ENCODE measurements around the gene CDCA7L. TPM values are rescaled to one million over a fixed set of nuclear protein-coding genes. Genes with fewer than 3 reads are reported as not detected.

CDCA7L gene
- total RNA-seq, 1 donor, result 30.0 TPM

GRCh38 chr7:21946222-21946709 lies 567 bp upstream of the CDCA7L start:
- TF ChIP-seq CTCF (IDR thresholded peaks at IDR 0.05; ENCODE audit: extremely low read depth, low read depth, low read length), result no peak
- Histone ChIP-seq H3K27me3 (ENCODE audit: insufficient read depth, low read length) (no peaks in the 10 kb centered on the region), H2AFZ (ENCODE audit: low read length) (peak overlapping the region; percentile 96), H3K4me1 (ENCODE audit: insufficient read depth, low read length) (peaks cover 17% of the 10 kb centered on the region), H3K9me3 (ENCODE audit: low read depth, low read length) (no peaks in the 10 kb centered on the region), H3K4me3 (ENCODE audit: insufficient read depth, low read length) (peak overlapping the region; percentile 84), H3K36me3 (ENCODE audit: insufficient read depth, low read length) (no peaks in the 10 kb centered on the region), H3K4me2 (ENCODE audit: insufficient read depth, low read length) (peak overlapping the region; percentile 95), H3K79me2 (ENCODE audit: insufficient read depth, low read length) (peaks cover 18% of the 10 kb centered on the region), H4K20me1 (ENCODE audit: insufficient read depth, low read length) (no peaks in the 10 kb centered on the region), H3K27ac (ENCODE audit: low read depth, low read length) (peak overlapping the region; percentile 75)
- no peak for DNase-seq (ENCODE audit: insufficient read length, low spot score, missing footprints)

- H3K27me3 ChIP-seq (ENCODE audit: insufficient read depth, low read length), result no peaks in the 10 kb centered on the region
- peak; percentile 74 for DNase-seq (ENCODE audit: insufficient read length, low spot score, missing footprints)
- H2AFZ ChIP-seq (ENCODE audit: low read length), result peak overlapping the region; percentile 96
- peak overlapping the region; percentile 95 for H3K4me2 ChIP-seq (ENCODE audit: insufficient read depth, low read length)
- peak overlapping the region; percentile 84 for H3K4me3 ChIP-seq (ENCODE audit: insufficient read depth, low read length)
- peak overlapping the region; percentile 71 for H3K27ac ChIP-seq (ENCODE audit: low read depth, low read length)
- no peaks in the 10 kb centered on the region for H4K20me1 ChIP-seq (ENCODE audit: insufficient read depth, low read length)
- no peak for TF ChIP-seq CTCF (IDR thresholded peaks at IDR 0.05; ENCODE audit: extremely low read depth, low read depth, low read length)
- H3K36me3 ChIP-seq (ENCODE audit: insufficient read depth, low read length), result no peaks in the 10 kb centered on the region
- H3K4me1 ChIP-seq (ENCODE audit: insufficient read depth, low read length), result peaks cover 18% of the 10 kb centered on the region
- no peaks in the 10 kb centered on the region for H3K9me3 ChIP-seq (ENCODE audit: low read depth, low read length)
- H3K79me2 ChIP-seq (ENCODE audit: insufficient read depth, low read length), result peaks cover 30% of the 10 kb centered on the region
Measured at GRCh38 chr7:21944616-21945453, 864 bp downstream of the CDCA7L start.

- DNase-seq (ENCODE audit: insufficient read length, low spot score, missing footprints), result no peak
- H3K36me3 ChIP-seq (ENCODE audit: insufficient read depth, low read length), result no peaks in the 10 kb centered on the region
- no peak for TF ChIP-seq CTCF (IDR thresholded peaks at IDR 0.05; ENCODE audit: extremely low read depth, low read depth, low read length)
- peak overlapping the region; percentile 95 for H3K4me2 ChIP-seq (ENCODE audit: insufficient read depth, low read length)
- H3K27me3 ChIP-seq (ENCODE audit: insufficient read depth, low read length), result no peaks in the 10 kb centered on the region
- H3K4me3 ChIP-seq (ENCODE audit: insufficient read depth, low read length), result no peak overlapping the region
- peaks cover 27% of the 10 kb centered on the region for H3K4me1 ChIP-seq (ENCODE audit: insufficient read depth, low read length)
- no peak overlapping the region for H2AFZ ChIP-seq (ENCODE audit: low read length)
- no peaks in the 10 kb centered on the region for H3K9me3 ChIP-seq (ENCODE audit: low read depth, low read length)
- H4K20me1 ChIP-seq (ENCODE audit: insufficient read depth, low read length), result no peaks in the 10 kb centered on the region
- H3K79me2 ChIP-seq (ENCODE audit: insufficient read depth, low read length), result peaks cover 43% of the 10 kb centered on the region
- no peak overlapping the region for H3K27ac ChIP-seq (ENCODE audit: low read depth, low read length)
Measured at GRCh38 chr7:21943436-21943835, 2.3 kb downstream of the CDCA7L start.

- no peaks in the 10 kb centered on the region for H3K9me3 ChIP-seq (ENCODE audit: low read depth, low read length)
- H3K27me3 ChIP-seq (ENCODE audit: insufficient read depth, low read length), result no peaks in the 10 kb centered on the region
- no peak overlapping the region for H3K27ac ChIP-seq (ENCODE audit: low read depth, low read length)
- H3K4me2 ChIP-seq (ENCODE audit: insufficient read depth, low read length), result no peak overlapping the region
- TF ChIP-seq CTCF (IDR thresholded peaks at IDR 0.05; ENCODE audit: extremely low read depth, low read depth, low read length), result no peak
- peaks cover 27% of the 10 kb centered on the region for H3K4me1 ChIP-seq (ENCODE audit: insufficient read depth, low read length)
- no peaks in the 10 kb centered on the region for H4K20me1 ChIP-seq (ENCODE audit: insufficient read depth, low read length)
- peak; percentile 55 for DNase-seq (ENCODE audit: insufficient read length, low spot score, missing footprints)
- no peaks in the 10 kb centered on the region for H3K36me3 ChIP-seq (ENCODE audit: insufficient read depth, low read length)
- H2AFZ ChIP-seq (ENCODE audit: low read length), result no peak overlapping the region
- H3K4me3 ChIP-seq (ENCODE audit: insufficient read depth, low read length), result no peak overlapping the region
- peaks cover 47% of the 10 kb centered on the region for H3K79me2 ChIP-seq (ENCODE audit: insufficient read depth, low read length)
Measured at GRCh38 chr7:21942955-21943354, 2.7 kb downstream of the CDCA7L start.

All from osteoblast (primary cell).